GM18858 (cell line): ENCODE data around the gene GPR148.

Experiments
- ATAC-seq: cut with Tn5 transposase; IDR thresholded peaks from one replicate; pipeline ENCODE4 v1.9.1; 2021; ENCODE audit not compliant: unreplicated experiment

GPR148 gene

GRCh38 chr2:130768191-130768855 is 39.5 kb downstream of the GPR148 start:
- no peak for ATAC-seq

DNA sequence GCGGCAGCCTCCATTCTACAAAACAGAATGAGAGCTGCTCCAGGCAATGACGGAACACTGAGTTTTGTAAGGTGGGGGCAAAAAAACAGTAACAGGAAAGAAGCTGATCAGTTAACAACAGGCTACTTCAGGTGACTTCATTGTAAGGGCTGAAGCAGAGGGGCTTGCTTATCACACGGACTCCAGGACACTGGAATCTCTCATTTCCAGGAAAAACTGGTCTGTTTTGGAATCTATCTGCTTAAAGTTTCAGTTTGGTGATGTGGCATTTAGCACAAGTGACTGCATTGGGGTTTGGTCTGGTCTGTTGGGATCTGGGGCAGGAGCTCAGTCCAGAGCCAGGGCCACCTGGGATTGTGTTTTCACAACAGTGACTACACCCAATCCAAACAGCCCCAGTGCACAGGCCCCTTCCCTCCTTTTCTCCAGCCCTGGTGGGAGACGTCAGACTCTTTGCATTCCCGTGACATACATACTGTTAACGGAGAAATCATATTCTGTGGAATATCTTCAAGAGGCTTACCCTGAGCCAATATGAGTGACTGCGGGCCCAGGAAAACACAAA is 40.6 kb downstream of the GPR148 start:
- no peak for ATAC-seq

DNA sequence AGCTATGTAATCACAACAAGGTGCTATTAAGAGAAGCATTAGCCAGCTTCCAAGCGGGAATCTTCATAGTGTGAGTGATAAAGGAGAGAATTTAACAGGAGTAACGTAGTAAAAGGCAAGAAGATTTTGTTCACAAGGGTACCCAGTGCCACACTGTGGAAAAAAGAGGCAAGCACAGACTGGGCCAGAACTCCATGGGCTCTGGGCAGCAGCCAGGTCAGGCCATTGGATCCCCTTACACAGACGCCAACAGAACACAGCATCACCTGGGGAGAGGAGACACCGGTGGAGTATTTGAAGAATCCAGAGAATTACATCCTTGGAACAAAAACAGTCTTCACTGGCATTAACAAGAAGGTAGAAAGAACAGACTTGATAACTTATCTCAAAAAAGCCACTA is 47.7 kb downstream of the GPR148 start:
- no peak for ATAC-seq

DNA sequence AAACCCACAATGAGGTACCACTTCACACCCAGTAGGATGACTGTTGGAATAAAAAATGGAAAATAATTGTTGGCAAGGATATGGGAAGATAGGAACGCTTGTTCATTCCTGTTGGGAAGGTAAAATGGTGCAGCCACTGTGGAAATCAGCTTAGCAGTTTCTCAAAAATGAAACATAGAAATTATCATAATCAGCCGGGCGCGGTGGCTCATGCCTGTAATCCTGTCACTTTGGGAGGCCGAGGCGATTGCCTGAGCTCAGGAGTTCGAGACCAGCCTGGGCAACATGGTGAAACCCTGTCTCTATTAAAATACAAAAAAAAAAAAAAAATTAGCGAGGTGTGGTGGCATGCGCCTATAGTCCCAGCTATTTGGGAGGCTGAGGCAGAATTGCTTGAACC is 49.9 kb downstream of the GPR148 start:
- ATAC-seq, result no peak
